ENCODE results near the gene MYOD1. TPM values are rescaled to one million over a fixed set of nuclear protein-coding genes. Genes with fewer than 3 reads are reported as not detected.

Gene MYOD1
- total and polyA plus RNA-seq, 9 of the 15 experiments (the other 6 are each of a cell fraction or from before 2014, with no cell fraction given): not detected

GRCh38 chr11:17766073-17766359 lies 46.6 kb downstream of the MYOD1 start:
- no peak overlapping the region for H2AFZ ChIP-seq (ENCODE audit: low read depth, low read length)

More at GRCh38 chr11:17766073-17766359, 46.6 kb downstream of the MYOD1 start:
- intact Hi-C loops (cut with micrococcal nuclease) (no loop called here), in situ Hi-C loops (cut with MboI) (loop anchor here (5.0 kb wide), 1 partner anchor 211 kb away; no protein-coding TSS in a partner anchor)
- Histone ChIP-seq H3K27ac (ENCODE audit: extremely low read depth, low read depth, low read length) (no peak overlapping the region), H3K27me3 (ENCODE audit: control insufficient read depth in 2 of 2, insufficient read depth in 2 of 2, low read length in 2 of 2) (peaks cover 0 to 26% of the 10 kb centered on the region in 2 experiments; a peak in 3 of 5 replicates), H3K79me2 (ENCODE audit: control insufficient read depth, insufficient read depth, low read length) (no peaks in the 10 kb centered on the region), H3K9me3 (replicated peaks; ENCODE audit: control insufficient read depth, insufficient read depth, low read depth, low read length) (no peaks in the 10 kb centered on the region), H3K9ac (ENCODE audit: insufficient read depth in 1 of 2, low read depth in 2 of 2, low read length in 2 of 2) (no peak overlapping the region), H3K4me2 (ENCODE audit: insufficient read depth, low read length) (no peak overlapping the region), H3K4me1 (replicated peaks in 1 of 2; ENCODE audit: control insufficient read depth in 2 of 2, insufficient read depth in 2 of 2, low read length in 2 of 2) (peaks cover 4 to 12% of the 10 kb centered on the region in 2 experiments; a peak in 3 of 5 replicates), H3K36me3 (ENCODE audit: control insufficient read depth, insufficient read depth, low read length) (no peaks in the 10 kb centered on the region), H3K9me1 (ENCODE audit: control insufficient read depth, insufficient read depth, low read length) (no peaks in the 10 kb centered on the region), H4K20me1 (replicated peaks; ENCODE audit: control insufficient read depth, insufficient read depth, low read length) (peaks cover 4% of the 10 kb centered on the region; the same call in 1 of the 2 replicates), H3K4me3 (no peak overlapping the region)
- ChIA-PET CTCF (ENCODE audit: low intra/inter-chr PET ratio) (no interaction called here), POLR2A (no interaction called here)
- DNase-seq (ENCODE audit: extremely low read depth in 1 of 4, low spot score in 3 of 4) (no peak), ATAC-seq (no peak), FAIRE-seq (no peak)
- BruUV-seq (replicated peaks): no TSS peak
- TF ChIP-seq STAT5B (CRISPR knock-in tag; IDR thresholded peaks at IDR 0.05) (no peak), SETDB1 (IDR thresholded peaks at IDR 0.05; ENCODE audit: low read length) (no peak), CHD4 (IDR thresholded peaks at IDR 0.05; ENCODE audit: insufficient read depth, insufficient replicate concordance, low read depth, low read length, poor library complexity, severe bottlenecking) (no peak), RERE (CRISPR knock-in tag; IDR thresholded peaks at IDR 0.05; ENCODE audit: borderline replicate concordance) (no peak), CSDE1 (IDR thresholded peaks at IDR 0.05) (no peak), C11orf30 (IDR thresholded peaks at IDR 0.05; ENCODE audit: low read depth) (no peak), GTF2E2 (tag; IDR thresholded peaks at IDR 0.05) (no peak), ZBTB8A (IDR thresholded peaks at IDR 0.05; ENCODE audit: partially characterized antibody) (no peak), PML (IDR thresholded peaks at IDR 0.05; ENCODE audit: low read length) (no peak), RBM17 (IDR thresholded peaks at IDR 0.05; ENCODE audit: borderline replicate concordance, low read depth, low read length) (no peak), NR2F6 (CRISPR knock-in tag; IDR thresholded peaks at IDR 0.05) (no peak), KLF1 (tag; IDR thresholded peaks at IDR 0.05) (no peak), BACH1 (tag; IDR thresholded peaks at IDR 0.05) (no peak), WHSC1 (IDR thresholded peaks at IDR 0.05; ENCODE audit: low read length) (no peak), SAFB2 (IDR thresholded peaks at IDR 0.05; ENCODE audit: borderline replicate concordance, low read depth, low read length, severe bottlenecking) (no peak), HNRNPL (IDR thresholded peaks at IDR 0.05; ENCODE audit: low read depth, low read length) (no peak), SLC30A9 (CRISPR knock-in tag; IDR thresholded peaks at IDR 0.05) (no peak), EHMT2 (IDR thresholded peaks at IDR 0.05) (no peak), DMBX1 (CRISPR knock-in tag; IDR thresholded peaks at IDR 0.05; ENCODE audit: borderline replicate concordance) (no peak), ZEB2 (IDR thresholded peaks at IDR 0.05) (no peak)
- WGBS (ENCODE audit: insufficient coverage, low coverage, missing lambda C conversion rate): 6% methylated on average over 8 of the region's 8 CpGs
